Measurements from ENCODE around the gene GPER1.

The GPER1 gene

GRCh38 chr7:1087465-1087814, 473 bp upstream of the GPER1 start:
- no peak for DNase-seq (ENCODE audit: low read depth, low spot score)

GRCh38 chr7:1090236-1090635, 2.3 kb downstream of the GPER1 start:
- no peak for DNase-seq (ENCODE audit: low read depth, low spot score)

- no peak for DNase-seq (ENCODE audit: low read depth, low spot score)
These were observed 3.1 kb downstream of the GPER1 start for GRCh38 chr7:1090686-1091643.

GRCh38 chr7:1091644-1092027, 3.7 kb downstream of the GPER1 start:
- DNase-seq (ENCODE audit: low read depth, low spot score), result no peak

GRCh38 chr7:1092161-1092632, 4.3 kb downstream of the GPER1 start:
- no peak for DNase-seq (ENCODE audit: low read depth, low spot score)

GRCh38 chr7:1092806-1093501, 5.0 kb downstream of the GPER1 start:
- DNase-seq (ENCODE audit: low read depth, low spot score), result no peak

GRCh38 chr7:1093502-1093843, 5.6 kb downstream of the GPER1 start:
- no peak for DNase-seq (ENCODE audit: low read depth, low spot score)

- DNase-seq (ENCODE audit: low read depth, low spot score), result no peak
These were observed 6.1 kb downstream of the GPER1 start for GRCh38 chr7:1093916-1094508.

GRCh38 chr7:1094870-1095269, 7.0 kb downstream of the GPER1 start:
- DNase-seq (ENCODE audit: low read depth, low spot score), result no peak

- no peak for DNase-seq (ENCODE audit: low read depth, low spot score)
These were observed 7.8 kb downstream of the GPER1 start for GRCh38 chr7:1095621-1096155.

GRCh38 chr7:1096156-1097119, 8.5 kb downstream of the GPER1 start:
- DNase-seq (ENCODE audit: low read depth, low spot score), result no peak

- DNase-seq (ENCODE audit: low read depth, low spot score), result no peak
These were observed 9.2 kb downstream of the GPER1 start for GRCh38 chr7:1097120-1097504.

- no peak for DNase-seq (ENCODE audit: low read depth, low spot score)
These were observed 10.6 kb downstream of the GPER1 start for GRCh38 chr7:1098243-1099153.

- DNase-seq (ENCODE audit: low read depth, low spot score), result no peak
These were observed 11.2 kb downstream of the GPER1 start for GRCh38 chr7:1099154-1099542.

GRCh38 chr7:1099637-1100036, 11.7 kb downstream of the GPER1 start:
- no peak for DNase-seq (ENCODE audit: low read depth, low spot score)

- no peak for DNase-seq (ENCODE audit: low read depth, low spot score)
These were observed 12.5 kb downstream of the GPER1 start for GRCh38 chr7:1100386-1100785.

- DNase-seq (ENCODE audit: low read depth, low spot score), result no peak
These were observed 13.1 kb downstream of the GPER1 start for GRCh38 chr7:1100834-1101562.

GRCh38 chr7:1101563-1102431, 13.9 kb downstream of the GPER1 start:
- no peak for DNase-seq (ENCODE audit: low read depth, low spot score)

Data from smooth muscle cell of the brain vasculature (primary cell).